NCI-H446 treated with DMSO at 0.1 percent for 48 hours (cell line): ENCODE results near the gene OTUB2.

Experiments
- DNase-seq: peaks from one replicate; lab custom pipeline; 2025; lab: John Stamatoyannopoulos, UW

The OTUB2 gene

GRCh38 chr14:94021416-94022157 lies 4.6 kb upstream of the OTUB2 start:
- DNase-seq: no peak

GRCh38 chr14:94022532-94023411 lies 3.4 kb upstream of the OTUB2 start:
- DNase-seq: no peak

- DNase-seq: no peak
Observed at GRCh38 chr14:94024549-94024948, 1.6 kb upstream of the OTUB2 start.

- DNase-seq: no peak
Observed at GRCh38 chr14:94025720-94026119, 420 bp upstream of the OTUB2 start.

GRCh38 chr14:94026889-94027469 lies 839 bp downstream of the OTUB2 start:
- no peak for DNase-seq

- DNase-seq: no peak
Observed at GRCh38 chr14:94027566-94028449, 1.7 kb downstream of the OTUB2 start.

- no peak for DNase-seq
Observed at GRCh38 chr14:94028450-94028826, 2.3 kb downstream of the OTUB2 start.

GRCh38 chr14:94029265-94029664 lies 3.1 kb downstream of the OTUB2 start:
- no peak for DNase-seq

- DNase-seq: no peak
Observed at GRCh38 chr14:94029671-94030203, 3.6 kb downstream of the OTUB2 start.

GRCh38 chr14:94030571-94030970 lies 4.4 kb downstream of the OTUB2 start:
- no peak for DNase-seq

- no peak for DNase-seq
Observed at GRCh38 chr14:94031161-94031882, 5.2 kb downstream of the OTUB2 start.

- no peak for DNase-seq
Observed at GRCh38 chr14:94031883-94032279, 5.7 kb downstream of the OTUB2 start.

GRCh38 chr14:94034886-94035285 lies 8.7 kb downstream of the OTUB2 start:
- DNase-seq: no peak

- DNase-seq: no peak
Observed at GRCh38 chr14:94036313-94037167, 10.4 kb downstream of the OTUB2 start.

- no peak for DNase-seq
Observed at GRCh38 chr14:94037954-94038353, 11.8 kb downstream of the OTUB2 start.

- DNase-seq: no peak
Observed at GRCh38 chr14:94038510-94038909, 12.4 kb downstream of the OTUB2 start.

GRCh38 chr14:94038921-94039629 lies 12.9 kb downstream of the OTUB2 start:
- no peak for DNase-seq

- DNase-seq: no peak
Observed at GRCh38 chr14:94040247-94040646, 14.1 kb downstream of the OTUB2 start.

GRCh38 chr14:94040796-94041195 lies 14.7 kb downstream of the OTUB2 start:
- DNase-seq: no peak
